HG02759 (cell line): ENCODE measurements around the gene NAIF1.
"Not testable (repeated sequence)": the region's sequence is repeated elsewhere in the genome, so short reads cannot be mapped to it uniquely, and the experiment has no call there.

ENCODE experiments used
- ATAC-seq: cut with Tn5 transposase; IDR thresholded peaks from one replicate; pipeline ENCODE4 v1.9.1; 2021; ENCODE audit warnings: mild to moderate bottlenecking, moderate library complexity; ENCODE audit not compliant: unreplicated experiment

NAIF1 gene

GRCh38 chr9:128066713-128067644, at the start of gene NAIF1:
NAIF1 (minus strand) TSS chr9:128067320; CDS start chr9:128067101, 219 bp downstream.
- ATAC-seq: peak; percentile 56

GRCh38 chr9:128116104-128117083, 49.3 kb upstream of the NAIF1 start:
- no peak for ATAC-seq

- ATAC-seq: no peak
Observed at GRCh38 chr9:128115187-128116103, 48.3 kb upstream of the NAIF1 start.

- ATAC-seq: no peak
Observed at GRCh38 chr9:128114326-128115186, 47.4 kb upstream of the NAIF1 start.

GRCh38 chr9:128113526-128114325, 46.6 kb upstream of the NAIF1 start:
- no peak for ATAC-seq

GRCh38 chr9:128111726-128112125, 44.6 kb upstream of the NAIF1 start:
- not testable (repeated sequence) for ATAC-seq

GRCh38 chr9:128109050-128109709, 42.1 kb upstream of the NAIF1 start:
- ATAC-seq: no peak

GRCh38 chr9:128108269-128109049, 41.3 kb upstream of the NAIF1 start:
- ATAC-seq: no peak

GRCh38 chr9:128107468-128108268, 40.5 kb upstream of the NAIF1 start:
- ATAC-seq: no peak

GRCh38 chr9:128106940-128107467, 39.9 kb upstream of the NAIF1 start:
- ATAC-seq: no peak

- ATAC-seq: no peak
Observed at GRCh38 chr9:128106181-128106939, 39.2 kb upstream of the NAIF1 start.

- ATAC-seq: no peak
Observed at GRCh38 chr9:128105538-128106175, 38.5 kb upstream of the NAIF1 start.

GRCh38 chr9:128104171-128104618, 37.1 kb upstream of the NAIF1 start:
- no peak for ATAC-seq

- no peak for ATAC-seq
Observed at GRCh38 chr9:128103589-128103962, 36.5 kb upstream of the NAIF1 start.
